GM12878 (cell line): ENCODE data around the gene EFCC1. TPM values are rescaled to one million over a fixed set of nuclear protein-coding genes. Genes with fewer than 3 reads are reported as not detected.

Experiments
- ATAC-seq: fragments of 200-7000 bp; cut with Tn5 transposase; 3 replicates; pipeline ENCODE4 v1.9.1; 2020; ENCODE audit warnings: mild to moderate bottlenecking, moderate library complexity
- BruUV-seq: library from RNA; stranded (reverse); fragments of 400-500 nt; replicated peaks from 2 replicates; lab custom pipeline; 2021; lab: Mats Ljungman, UMichigan
- CTCF ChIA-PET: fragments of 300-600 bp; sonication (Branson Sonifier 250); formaldehyde crosslinking; extraction: SDS; loops from one replicate; lab custom pipeline; 2021; ENCODE audit warnings: inconsistent platforms; lab: Yijun Ruan, JAX
- POLR2A ChIA-PET: fragments of 350-600 bp; formaldehyde crosslinking; extraction: SDS; loops from one replicate; lab custom pipeline; 2021; ENCODE audit warnings: inconsistent platforms; lab: Charles Lee
- RAD21 ChIA-PET: fragments of 300-600 bp; sonication (Branson Sonifier 250); formaldehyde crosslinking; loops from one replicate; lab custom pipeline; 2023; ENCODE audit warnings: antibody characterized with exemption; ENCODE audit not compliant: unreplicated experiment; lab: Charles Lee
- SMC1A ChIA-PET: fragments of 300-600 bp; sonication (Branson Sonifier 250); formaldehyde crosslinking; loops from one replicate; lab custom pipeline; 2023; ENCODE audit not compliant: unreplicated experiment, uncharacterized antibody; lab: Charles Lee
- DNase-seq: peaks from one replicate; pipeline ENCODE4 v3.0.0-alpha.2; 2011; ENCODE audit warnings: low read depth, low spot score
- FAIRE-seq: peaks from 3 replicates; lab custom pipeline; 2011; peaks lifted over from hg19 to GRCh38; lab: Jason Lieb, UNC
- H2AFZ ChIP-seq: 2 replicates; pipeline ENCODE4 v1.6.0; 2011; ENCODE audit warnings: low read depth, low read length, control low read depth; ENCODE audit not compliant: control insufficient read depth
- H3K27ac ChIP-seq: 2 replicates; pipeline ENCODE4 v1.5.1; 2011; ENCODE audit warnings: control low read depth; ENCODE audit not compliant: control insufficient read depth, insufficient read depth
- H3K27me3 ChIP-seq, 2 experiments: replicated peaks in 1 of 2; 2 replicates each; pipeline versions ENCODE4 v1.6.0 to v1.6.1; 2011; ENCODE audit warnings: low read length in 1 of 2; ENCODE audit not compliant: control insufficient read depth in 2 of 2, insufficient read depth in 2 of 2
- H3K36me3 ChIP-seq, 2 experiments: 2 replicates each; pipeline ENCODE4 v1.5.1; 2011; ENCODE audit warnings: low read length in 1 of 2; ENCODE audit not compliant: control insufficient read depth in 2 of 2, insufficient read depth in 2 of 2
- H3K4me1 ChIP-seq: 2 replicates; pipeline ENCODE4 v1.6.1; 2011; ENCODE audit warnings: mild to moderate bottlenecking, low read length, moderate library complexity, mixed read lengths; ENCODE audit not compliant: control insufficient read depth, insufficient read depth
- H3K4me2 ChIP-seq: 2 replicates; pipeline ENCODE4 v1.6.0; 2011; ENCODE audit warnings: control low read depth; ENCODE audit not compliant: control insufficient read depth, insufficient read depth
- H3K4me3 ChIP-seq: fragments of 200-600 bp; sonication (generic); 2 replicates; pipeline ENCODE4 v1.5.1; 2016
- H3K79me2 ChIP-seq: 2 replicates; pipeline ENCODE4 v1.6.0; 2011; ENCODE audit warnings: low read length; ENCODE audit not compliant: control insufficient read depth, insufficient read depth
- H3K9ac ChIP-seq: 2 replicates; pipeline ENCODE4 v1.8.0; 2011; ENCODE audit warnings: low read length, control low read depth, mixed read lengths; ENCODE audit not compliant: control insufficient read depth, insufficient read depth
- H3K9me3 ChIP-seq: replicated peaks from 3 replicates; pipeline ENCODE4 v1.5.1; 2011; ENCODE audit warnings: mild to moderate bottlenecking, low read length; ENCODE audit not compliant: control insufficient read depth, insufficient read depth
- H4K20me1 ChIP-seq: 2 replicates; pipeline ENCODE4 v1.6.0; 2011; ENCODE audit not compliant: control insufficient read depth, insufficient read depth
- BMI1 ChIP-seq: fragments of 450-650 bp; IDR thresholded peaks from 2 replicates; pipeline ENCODE4 v1.6.1; 2016; ENCODE audit warnings: mild to moderate bottlenecking, moderate library complexity, borderline replicate concordance
- CHD2 ChIP-seq: IDR thresholded peaks from 2 replicates; pipeline ENCODE4 v1.6.1; 2011; ENCODE audit warnings: low read depth, low read length, improper control_type of control experiment, borderline replicate concordance
- E2F8 ChIP-seq: fragments of 450-650 bp; IDR thresholded peaks from 2 replicates; pipeline ENCODE4 v1.6.1; 2018; ENCODE audit warnings: mild to moderate bottlenecking, low read depth, moderate library complexity; ENCODE audit not compliant: partially characterized antibody
- EP300 ChIP-seq, 2 experiments: fragments of 150-350 bp in 1 of 2; IDR thresholded peaks; 2 replicates each; pipeline ENCODE4 v1.6.1; 2011 to 2012; ENCODE audit warnings: low read depth in 2 of 2, low read length in 2 of 2, borderline replicate concordance in 1 of 2, improper control_type of control experiment in 1 of 2, inconsistent platforms in 1 of 2; ENCODE audit not compliant: control insufficient read depth in 1 of 2
- MEF2B ChIP-seq: fragments of 450-650 bp; IDR thresholded peaks from 2 replicates; pipeline ENCODE4 v1.6.1; 2018; ENCODE audit warnings: mild to moderate bottlenecking, moderate library complexity; ENCODE audit not compliant: partially characterized antibody, poor library complexity, severe bottlenecking
- PAX5 ChIP-seq: IDR thresholded peaks from 2 replicates; pipeline ENCODE4 v1.6.1; 2011; ENCODE audit warnings: low read depth, low read length, borderline replicate concordance
- PRDM15 ChIP-seq: fragments of 450-650 bp; formaldehyde crosslinking; IDR thresholded peaks from 2 replicates; pipeline ENCODE4 v1.4.0; 2020; ENCODE audit warnings: mild to moderate bottlenecking, moderate library complexity
- RCOR1 ChIP-seq: conservative IDR thresholded peaks from 2 replicates; pipeline ENCODE4 v1.6.1; 2012; ENCODE audit warnings: low read depth, low read length, improper control_type of control experiment
- SIN3A ChIP-seq: IDR thresholded peaks from 2 replicates; pipeline ENCODE4 v1.6.1; 2012; ENCODE audit warnings: low read depth, low read length, improper control_type of control experiment
- TCF7 ChIP-seq: IDR thresholded peaks from 2 replicates; pipeline ENCODE4 v1.6.1; 2014; ENCODE audit warnings: antibody characterized with exemption, borderline replicate concordance
- WRNIP1 ChIP-seq: IDR thresholded peaks from 2 replicates; pipeline ENCODE4 v1.6.1; 2011; ENCODE audit warnings: low read depth, low read length, improper control_type of control experiment, borderline replicate concordance
- YBX1 ChIP-seq: fragments of 450-650 bp; IDR thresholded peaks from 2 replicates; pipeline ENCODE4 v1.6.1; 2016; ENCODE audit warnings: antibody characterized with exemption
- ZNF207 ChIP-seq: fragments of 450-650 bp; IDR thresholded peaks from 2 replicates; pipeline ENCODE4 v1.6.1; 2014; ENCODE audit warnings: antibody characterized with exemption, mild to moderate bottlenecking, borderline replicate concordance
- ZNF384 ChIP-seq: IDR thresholded peaks from 2 replicates; pipeline ENCODE4 v1.6.1; 2012; ENCODE audit warnings: low read depth, mild to moderate bottlenecking, low read length, improper control_type of control experiment, borderline replicate concordance
- WGBS: methylation state at CpG from one replicate; pipeline ENCODE4 v1.1.6; 2016; ENCODE audit warnings: low lambda C conversion rate; ENCODE audit not compliant: insufficient replicate concordance, insufficient coverage; ENCODE audit errors: missing lambda C conversion rate; 5-methylcytosine and 5-hydroxymethylcytosine counted together
- in situ Hi-C: fragments of 300-500 bp; cut with MboI; formaldehyde crosslinking; loops from 9 replicates; pipeline ENCODE4 v1.14.3; 2018; ENCODE audit warnings: mixed read lengths
- intact Hi-C: fragments of 100-400 bp; cut with micrococcal nuclease; formaldehyde crosslinking; loops from one replicate; pipeline ENCODE4 v1.14.2; 2022; ENCODE audit not compliant: unreplicated experiment
- polyA plus RNA-seq, 11 experiments: library from polyadenylated mRNA; depleted of rRNA in 4 of 11; unstranded in 6 of 11; stranded (reverse) in 5 of 11; fragments of >200 nt; fragmentation: Nextera tagmentation in 4 of 11; fragmentation: Illumina TruSeq in 1 of 11; extraction: Ambion mirVana in 4 of 11; extraction: Trizol in 1 of 11; gene quantifications; 1 replicate in 1 of 11; 2 replicates in 10 of 11; pipeline versions ENCODE4 v1.2.1 to v1.2.3, GENCODE V29; 2011 to 2016; ENCODE audit warnings: inconsistent platforms in 2 of 11, missing spikeins in 2 of 11, low read depth in 1 of 11
- total RNA-seq, 4 experiments: library from RNA; depleted of rRNA in 3 of 4; stranded (reverse); fragments of >200 nt in 3 of 4; fragmentation: Illumina TruSeq in 1 of 4; extraction: Trizol in 1 of 4; gene quantifications; 2 replicates each; pipeline versions ENCODE4 v1.2.1 to v1.2.3, GENCODE V29; 2013 to 2021
- TF ChIP-seq, protein P1 (sequence below): fragments of 450-650 bp; formaldehyde crosslinking; IDR thresholded peaks from 2 replicates; pipeline ENCODE4 v1.5.0; 2022; ENCODE audit warnings: mild to moderate bottlenecking, missing genetic modification characterization

EFCC1 gene
- total and polyA plus RNA-seq, 10 of the 15 experiments (the other 5 are each of a cell fraction or from before 2014, with no cell fraction given): not detected

- H3K4me3 ChIP-seq: no peak overlapping the region
- no peak overlapping the region for H3K9ac ChIP-seq
- H3K36me3 ChIP-seq: no peaks in the 10 kb centered on the region
- intact Hi-C loops (no loop called here), in situ Hi-C loops (no loop called here)
- ChIA-PET SMC1A (no interaction called here), POLR2A (no interaction called here), CTCF (no interaction called here), RAD21 (no interaction called here)
- no peak overlapping the region for H3K27ac ChIP-seq
- no peak for DNase-seq
- no peaks in the 10 kb centered on the region for H3K79me2 ChIP-seq
- no peak for FAIRE-seq
- H3K4me1 ChIP-seq: no peaks in the 10 kb centered on the region
- no peaks in the 10 kb centered on the region for H4K20me1 ChIP-seq
- no peak for ATAC-seq
- H3K27me3 ChIP-seq: 0 out of 4 replicates have a peak, but pooled peaks cover 0 to 2% of the 10 kb centered on the region in 2 experiments
- TF ChIP-seq ZNF384 (no peak), SIN3A (no peak), EP300 (IDR thresholded peaks at IDR 0.05; ENCODE audit: borderline replicate concordance in 1 of 2, control insufficient read depth in 1 of 2, low read depth in 2 of 2, low read length in 2 of 2) (no peak), CHD2 (no peak), E2F8 (no peak), ZNF207 (no peak), MEF2B (no peak), TCF7 (no peak), BMI1 (no peak), YBX1 (no peak), PAX5 (no peak), WRNIP1 (no peak), RCOR1 (no peak), PRDM15 (no peak)
- TF ChIP-seq, protein P1, sequence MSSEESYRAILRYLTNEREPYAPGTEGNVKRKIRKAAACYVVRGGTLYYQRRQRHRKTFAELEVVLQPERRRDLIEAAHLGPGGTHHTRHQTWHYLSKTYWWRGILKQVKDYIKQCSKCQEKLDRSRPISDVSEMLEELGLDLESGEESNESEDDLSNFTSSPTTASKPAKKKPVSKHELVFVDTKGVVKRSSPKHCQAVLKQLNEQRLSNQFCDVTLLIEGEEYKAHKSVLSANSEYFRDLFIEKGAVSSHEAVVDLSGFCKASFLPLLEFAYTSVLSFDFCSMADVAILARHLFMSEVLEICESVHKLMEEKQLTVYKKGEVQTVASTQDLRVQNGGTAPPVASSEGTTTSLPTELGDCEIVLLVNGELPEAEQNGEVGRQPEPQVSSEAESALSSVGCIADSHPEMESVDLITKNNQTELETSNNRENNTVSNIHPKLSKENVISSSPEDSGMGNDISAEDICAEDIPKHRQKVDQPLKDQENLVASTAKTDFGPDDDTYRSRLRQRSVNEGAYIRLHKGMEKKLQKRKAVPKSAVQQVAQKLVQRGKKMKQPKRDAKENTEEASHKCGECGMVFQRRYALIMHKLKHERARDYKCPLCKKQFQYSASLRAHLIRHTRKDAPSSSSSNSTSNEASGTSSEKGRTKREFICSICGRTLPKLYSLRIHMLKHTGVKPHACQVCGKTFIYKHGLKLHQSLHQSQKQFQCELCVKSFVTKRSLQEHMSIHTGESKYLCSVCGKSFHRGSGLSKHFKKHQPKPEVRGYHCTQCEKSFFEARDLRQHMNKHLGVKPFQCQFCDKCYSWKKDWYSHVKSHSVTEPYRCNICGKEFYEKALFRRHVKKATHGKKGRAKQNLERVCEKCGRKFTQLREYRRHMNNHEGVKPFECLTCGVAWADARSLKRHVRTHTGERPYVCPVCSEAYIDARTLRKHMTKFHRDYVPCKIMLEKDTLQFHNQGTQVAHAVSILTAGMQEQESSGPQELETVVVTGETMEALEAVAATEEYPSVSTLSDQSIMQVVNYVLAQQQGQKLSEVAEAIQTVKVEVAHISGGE: no peak
- no peak overlapping the region for H3K4me2 ChIP-seq
- H2AFZ ChIP-seq: no peak overlapping the region
- no peaks in the 10 kb centered on the region for H3K9me3 ChIP-seq
- no TSS peak for BruUV-seq
- 27% methylated on average over 3 of the region's 3 CpGs for WGBS
Observed at GRCh38 chr3:128965818-128966217, 35.3 kb upstream of the EFCC1 start.
